Urothelium cell line (cell line): ENCODE data around the gene CELSR3.

ENCODE experiments used
- DNase-seq: peaks from one replicate; pipeline ENCODE4 v3.0.0; 2011; ENCODE audit warnings: low spot score, mixed read lengths
- FAIRE-seq: peaks from 2 replicates; lab custom pipeline; 2011; peaks lifted over from hg19 to GRCh38; lab: Jason Lieb, UNC

The CELSR3 gene

GRCh38 chr3:48588230-48588629 lies 74.5 kb downstream of the CELSR3 start:
- no peak for DNase-seq
- no peak for FAIRE-seq

GRCh38 chr3:48587686-48588085 lies 75.0 kb downstream of the CELSR3 start:
- FAIRE-seq (no peak), DNase-seq (no peak)
